ENCODE results near the gene RBM18. TPM values are rescaled to one million over a fixed set of nuclear protein-coding genes. Genes with fewer than 3 reads are reported as not detected.

Gene RBM18
- total RNA-seq, 4 donors from 2014 or later = 4.6 to 31.8 (median 18.7) TPM

GRCh38 chr9:122188369-122188768 lies 76.3 kb downstream of the RBM18 start:
- Histone ChIP-seq H3K4me1 (no peaks in the 10 kb centered on the region), H3K36me3 (no peaks in the 10 kb centered on the region), H3K4me3 (no peak overlapping the region), H3K9me3 (no peaks in the 10 kb centered on the region), H3K27me3 (no peaks in the 10 kb centered on the region), H3K27ac (no peak overlapping the region)
- no peak for DNase-seq
- intact Hi-C loops (cut with DNase I; ENCODE audit: low total_unique reads) = no loop called here
- TF ChIP-seq POLR2A (IDR thresholded peaks at IDR 0.05) (no peak), CTCF (IDR thresholded peaks at IDR 0.05) (no peak)

Other genes starting within 250 kb of the RBM18 start
- 10 to 100 TPM in 2 of 4 donors, 1 to 10 TPM in 2; 7.4 to 14.7 (median 11.0) TPM for gene TTLL11, start 171.5 kb downstream of the RBM18 start, total RNA-seq
- 10 to 100 TPM; 22.8 to 39.2 (median 31.4) TPM for gene NDUFA8, start 105.1 kb downstream of the RBM18 start, total RNA-seq
- 10 to 100 TPM in 1 of 4 donors, 1 to 10 TPM in 1, not detected in 2; 1.8 to 12.6 TPM for gene MORN5, start 104.9 kb downstream of the RBM18 start, total RNA-seq
- 10 to 100 TPM in 2 of 4 donors, 1 to 10 TPM in 2; 3.1 to 20.2 (median 12.2) TPM for gene LHX6, start 35.9 kb downstream of the RBM18 start, total RNA-seq
- 10 to 100 TPM; 23.5 to 44.7 (median 38.9) TPM for gene MRRF, start within 50 bp of the RBM18 start, total RNA-seq
- gene PTGS1, start 106.2 kb upstream of the RBM18 start, total RNA-seq = 10 to 100 TPM in 2 of 4 donors, 1 to 10 TPM in 2; 2.1 to 20.6 (median 7.4) TPM
- gene OR1J1, start 213.1 kb upstream of the RBM18 start, total RNA-seq = not detected
- gene OR1J2, start 246.0 kb upstream of the RBM18 start, total RNA-seq = not detected

All from uterus (tissue), 4 donors.